ENCODE results near the gene MMD.

Gene MMD

GRCh38 chr17:55402374-55402773, 19.3 kb downstream of the MMD start:
- no peak for TF ChIP-seq CTCF (IDR thresholded peaks at IDR 0.05; ENCODE audit: extremely low read depth, insufficient read depth, missing control alignments)
- DNase-seq (ENCODE audit: low spot score), result no peak
- in situ Hi-C loops (cut with MboI; ENCODE audit: low pct_unique_long_range_greater_than_20kb, low sequenced_read_pairs, unreplicated experiment), result no loop called here

GRCh38 chr17:55398689-55399088, 22.9 kb downstream of the MMD start:
- in situ Hi-C loops (cut with MboI; ENCODE audit: low pct_unique_long_range_greater_than_20kb, low sequenced_read_pairs, unreplicated experiment), result no loop called here
- TF ChIP-seq CTCF (IDR thresholded peaks at IDR 0.05; ENCODE audit: extremely low read depth, insufficient read depth, missing control alignments), result no peak
- no peak for DNase-seq (ENCODE audit: low spot score)

- in situ Hi-C loops (cut with MboI; ENCODE audit: low pct_unique_long_range_greater_than_20kb, low sequenced_read_pairs, unreplicated experiment), result no loop called here
- no peak for DNase-seq (ENCODE audit: low spot score)
- TF ChIP-seq CTCF (IDR thresholded peaks at IDR 0.05; ENCODE audit: extremely low read depth, insufficient read depth, missing control alignments), result no peak
These were observed 25.7 kb downstream of the MMD start for GRCh38 chr17:55395803-55396505.

GRCh38 chr17:55394357-55395021, 27.1 kb downstream of the MMD start:
- no peak for DNase-seq (ENCODE audit: low spot score)
- TF ChIP-seq CTCF (IDR thresholded peaks at IDR 0.05; ENCODE audit: extremely low read depth, insufficient read depth, missing control alignments), result no peak
- in situ Hi-C loops (cut with MboI; ENCODE audit: low pct_unique_long_range_greater_than_20kb, low sequenced_read_pairs, unreplicated experiment), result no loop called here

GRCh38 chr17:55391764-55392467, 29.7 kb downstream of the MMD start:
- TF ChIP-seq CTCF (IDR thresholded peaks at IDR 0.05; ENCODE audit: extremely low read depth, insufficient read depth, missing control alignments), result no peak
- no peak for DNase-seq (ENCODE audit: low spot score)
- in situ Hi-C loops (cut with MboI; ENCODE audit: low pct_unique_long_range_greater_than_20kb, low sequenced_read_pairs, unreplicated experiment), result no loop called here

GRCh38 chr17:55391244-55391757, 30.3 kb downstream of the MMD start:
- in situ Hi-C loops (cut with MboI; ENCODE audit: low pct_unique_long_range_greater_than_20kb, low sequenced_read_pairs, unreplicated experiment), result no loop called here
- no peak for DNase-seq (ENCODE audit: low spot score)
- TF ChIP-seq CTCF (IDR thresholded peaks at IDR 0.05; ENCODE audit: extremely low read depth, insufficient read depth, missing control alignments), result no peak
